Measurements from ENCODE around the gene RPL3. TPM values are rescaled to one million over a fixed set of nuclear protein-coding genes. Genes with fewer than 3 reads are reported as not detected.

The RPL3 gene
- total RNA-seq, 1 donor from 2014 or later = 2,149 TPM

- peak; percentile 55 for DNase-seq (ENCODE audit: low spot score)
- Mint-ChIP-seq H3K27ac (ENCODE audit: unreplicated experiment) (no peak overlapping the region), H3K27me3 (ENCODE audit: unreplicated experiment) (peaks cover 6% of the 10 kb centered on the region)
Observed at GRCh38 chr22:39306456-39307361, 12.7 kb downstream of the RPL3 start.

GRCh38 chr22:39303892-39304671 is 15.3 kb downstream of the RPL3 start:
- Mint-ChIP-seq H3K4me1 (ENCODE audit: unreplicated experiment) (peaks cover 10% of the 10 kb centered on the region), H3K36me3 (ENCODE audit: low read depth, unreplicated experiment) (no peaks in the 10 kb centered on the region), H3K4me3 (ENCODE audit: unreplicated experiment) (no peak overlapping the region), H3K27me3 (ENCODE audit: unreplicated experiment) (peaks cover 1% of the 10 kb centered on the region), H3K27ac (ENCODE audit: unreplicated experiment) (no peak overlapping the region), H3K9me3 (ENCODE audit: unreplicated experiment) (no peaks in the 10 kb centered on the region)
- TF ChIP-seq CTCF (IDR thresholded peaks at IDR 0.05; ENCODE audit: unreplicated experiment) = no peak
- no peak for DNase-seq (ENCODE audit: low spot score)

More at GRCh38 chr22:39306456-39307361, 12.7 kb downstream of the RPL3 start:
- Mint-ChIP-seq H3K4me3 (ENCODE audit: unreplicated experiment) (no peak overlapping the region), H3K36me3 (ENCODE audit: low read depth, unreplicated experiment) (no peaks in the 10 kb centered on the region), H3K4me1 (ENCODE audit: unreplicated experiment) (peaks cover 6% of the 10 kb centered on the region), H3K9me3 (ENCODE audit: unreplicated experiment) (no peaks in the 10 kb centered on the region)
- peak; percentile 43 for TF ChIP-seq CTCF (IDR thresholded peaks at IDR 0.05; ENCODE audit: unreplicated experiment)

GRCh38 chr22:39303358-39303757 is 16.1 kb downstream of the RPL3 start:
- H3K4me1 Mint-ChIP-seq (ENCODE audit: unreplicated experiment) = peaks cover 9% of the 10 kb centered on the region
- no peaks in the 10 kb centered on the region for H3K9me3 Mint-ChIP-seq (ENCODE audit: unreplicated experiment)
- no peak for TF ChIP-seq CTCF (IDR thresholded peaks at IDR 0.05; ENCODE audit: unreplicated experiment)
- H3K27ac Mint-ChIP-seq (ENCODE audit: unreplicated experiment) = no peak overlapping the region
- no peak overlapping the region for H3K4me3 Mint-ChIP-seq (ENCODE audit: unreplicated experiment)
- DNase-seq (ENCODE audit: low spot score) = no peak
- H3K27me3 Mint-ChIP-seq (ENCODE audit: unreplicated experiment) = no peaks in the 10 kb centered on the region
- no peaks in the 10 kb centered on the region for H3K36me3 Mint-ChIP-seq (ENCODE audit: low read depth, unreplicated experiment)

- no peaks in the 10 kb centered on the region for H3K9me3 Mint-ChIP-seq (ENCODE audit: unreplicated experiment)
- H3K36me3 Mint-ChIP-seq (ENCODE audit: low read depth, unreplicated experiment) = no peaks in the 10 kb centered on the region
- peaks cover 5% of the 10 kb centered on the region for H3K27me3 Mint-ChIP-seq (ENCODE audit: unreplicated experiment)
- H3K27ac Mint-ChIP-seq (ENCODE audit: unreplicated experiment) = no peak overlapping the region
- peaks cover 15% of the 10 kb centered on the region for H3K4me1 Mint-ChIP-seq (ENCODE audit: unreplicated experiment)
- no peak overlapping the region for H3K4me3 Mint-ChIP-seq (ENCODE audit: unreplicated experiment)
- no peak for TF ChIP-seq CTCF (IDR thresholded peaks at IDR 0.05; ENCODE audit: unreplicated experiment)
- no peak for DNase-seq (ENCODE audit: low spot score)
Observed at GRCh38 chr22:39302431-39302960, 16.9 kb downstream of the RPL3 start.

Measured in endothelial cell (in vitro differentiated cells).